LNCaP clone FGC (cell line): Measurements from ENCODE around the gene HDC.

Experiments
- DNase-seq: peaks from one replicate; pipeline ENCODE4 v3.0.0-alpha.2; 2011; ENCODE audit warnings: low read depth
- H3K4me3 ChIP-seq: 2 replicates; pipeline ENCODE4 v1.5.1; 2011; ENCODE audit warnings: mild to moderate bottlenecking, low read depth, low read length, control low read depth
- CTCF ChIP-seq: IDR thresholded peaks from 2 replicates; pipeline ENCODE4 v1.5.1; 2012; ENCODE audit warnings: mild to moderate bottlenecking; ENCODE audit not compliant: control insufficient read depth, insufficient read depth; ENCODE audit errors: extremely low read depth

Gene HDC

DNA sequence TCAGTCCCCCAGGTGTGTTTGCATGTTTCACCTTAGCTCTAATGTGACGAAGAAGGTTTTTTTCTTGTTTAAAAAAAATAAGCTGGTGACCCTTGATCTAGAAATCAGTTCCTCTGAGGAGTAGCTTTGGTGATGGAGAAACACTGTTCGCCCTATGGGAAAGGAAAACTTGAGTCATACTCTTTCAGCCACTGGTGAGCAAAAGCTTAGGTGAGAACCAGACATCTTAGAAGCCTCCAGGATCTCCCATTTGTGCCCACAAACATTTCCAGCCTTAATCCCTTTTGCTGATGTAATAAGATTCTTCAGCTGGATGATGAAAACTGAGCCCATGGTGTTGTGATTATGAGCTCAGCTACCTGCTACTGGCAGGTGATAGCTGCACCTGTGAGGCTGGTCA lies 45.7 kb downstream of the HDC start:
- DNase-seq = no peak
- no peak overlapping the region for H3K4me3 ChIP-seq

GRCh38 chr15:50218691-50219090 lies 46.8 kb downstream of the HDC start:
- no peak for TF ChIP-seq CTCF
- no peak overlapping the region for H3K4me3 ChIP-seq
- no peak for DNase-seq

More for the DNA sequence above, 45.7 kb downstream of the HDC start:
- no peak for TF ChIP-seq CTCF

DNA sequence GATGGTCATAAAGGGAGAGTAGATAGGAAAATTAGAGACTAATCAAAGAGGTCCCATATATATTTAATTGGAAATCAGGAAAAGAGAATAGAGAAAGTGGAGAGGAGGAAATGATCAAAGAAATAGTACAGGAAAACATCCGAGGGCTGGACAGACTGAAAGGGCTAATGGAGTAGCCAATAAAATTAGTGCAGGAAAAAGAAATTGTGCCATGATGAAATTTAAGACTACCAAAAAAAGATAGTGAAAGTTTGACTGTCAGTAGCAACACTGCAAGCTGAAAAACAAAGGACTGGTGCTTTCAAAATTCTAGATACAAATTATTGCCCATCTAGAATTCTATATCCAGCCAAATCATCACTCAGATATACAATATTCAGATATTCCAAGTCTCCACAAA lies 47.2 kb downstream of the HDC start:
- no peak overlapping the region for H3K4me3 ChIP-seq
- no peak for TF ChIP-seq CTCF
- DNase-seq = no peak

DNA sequence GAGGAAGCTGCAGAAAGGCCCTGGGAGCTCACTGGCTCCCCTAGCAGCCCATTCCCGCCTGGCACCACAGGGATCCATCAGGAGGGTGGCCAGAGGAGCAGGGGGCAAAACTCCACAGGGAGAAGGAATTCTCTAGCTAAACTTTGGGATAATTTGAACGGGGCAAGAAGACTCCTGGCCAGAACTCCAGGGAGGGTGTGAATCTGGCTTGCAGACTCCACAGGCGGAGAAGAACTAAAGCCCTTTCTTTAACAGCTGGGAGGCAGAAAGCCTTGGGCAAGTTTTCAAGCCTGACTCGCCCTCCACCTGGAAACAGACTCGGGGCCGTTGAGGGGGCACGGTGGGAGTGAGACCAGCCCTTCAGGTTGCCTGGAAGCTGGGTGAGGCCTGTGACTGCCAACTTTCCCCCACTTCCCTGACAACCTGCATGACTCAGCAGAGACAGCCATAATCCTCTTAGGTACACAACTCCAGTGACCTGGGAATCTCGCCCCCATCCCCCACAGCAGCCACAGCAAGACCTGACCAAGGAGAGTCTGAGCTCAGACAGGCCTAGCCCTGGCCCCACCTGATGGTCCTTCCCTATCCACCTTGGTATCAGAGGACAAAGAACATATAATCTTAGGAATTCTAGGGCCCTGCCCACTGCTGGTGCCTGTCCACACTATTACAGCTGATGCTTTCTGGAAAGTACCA lies 54.9 kb downstream of the HDC start:
- H3K4me3 ChIP-seq = no peak overlapping the region
- DNase-seq = no peak
- no peak for TF ChIP-seq CTCF

GRCh38 chr15:50209809-50210208 lies 55.7 kb downstream of the HDC start:
- TF ChIP-seq CTCF = no peak
- DNase-seq = no peak
- H3K4me3 ChIP-seq = no peak overlapping the region

DNA sequence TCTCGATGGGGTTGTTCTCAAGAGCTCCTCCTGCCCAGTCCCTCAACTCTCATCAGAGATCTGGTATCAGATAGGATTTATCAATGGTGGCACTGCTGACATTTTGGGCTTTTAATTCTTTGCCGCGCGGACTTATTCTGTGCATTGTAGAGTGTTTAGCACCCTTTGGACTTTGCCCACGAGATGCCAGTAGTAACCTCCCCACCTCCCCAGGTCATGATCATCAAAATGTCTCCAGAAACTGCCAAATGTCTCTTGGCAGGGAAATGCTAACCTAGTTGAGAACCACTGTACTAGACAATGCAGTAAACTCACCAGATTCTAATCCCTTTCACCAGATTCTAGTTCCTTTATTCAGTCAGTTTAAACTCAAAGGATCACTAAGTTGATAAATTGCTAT lies 59.5 kb downstream of the HDC start:
- H3K4me3 ChIP-seq = no peak overlapping the region
- DNase-seq = no peak
- TF ChIP-seq CTCF = no peak

GRCh38 chr15:50202003-50202402 lies 63.5 kb downstream of the HDC start:
- DNase-seq = no peak
- TF ChIP-seq CTCF = no peak
- H3K4me3 ChIP-seq = no peak overlapping the region
